ENCODE data around the gene BICC1. TPM values are rescaled to one million over a fixed set of nuclear protein-coding genes. Genes with fewer than 3 reads are reported as not detected.
"Not testable (repeated sequence)": the region's sequence is repeated elsewhere in the genome, so short reads cannot be mapped to it uniquely, and the experiment has no call there.

BICC1 gene
- total RNA-seq, 1 donor: 210 TPM

DNA sequence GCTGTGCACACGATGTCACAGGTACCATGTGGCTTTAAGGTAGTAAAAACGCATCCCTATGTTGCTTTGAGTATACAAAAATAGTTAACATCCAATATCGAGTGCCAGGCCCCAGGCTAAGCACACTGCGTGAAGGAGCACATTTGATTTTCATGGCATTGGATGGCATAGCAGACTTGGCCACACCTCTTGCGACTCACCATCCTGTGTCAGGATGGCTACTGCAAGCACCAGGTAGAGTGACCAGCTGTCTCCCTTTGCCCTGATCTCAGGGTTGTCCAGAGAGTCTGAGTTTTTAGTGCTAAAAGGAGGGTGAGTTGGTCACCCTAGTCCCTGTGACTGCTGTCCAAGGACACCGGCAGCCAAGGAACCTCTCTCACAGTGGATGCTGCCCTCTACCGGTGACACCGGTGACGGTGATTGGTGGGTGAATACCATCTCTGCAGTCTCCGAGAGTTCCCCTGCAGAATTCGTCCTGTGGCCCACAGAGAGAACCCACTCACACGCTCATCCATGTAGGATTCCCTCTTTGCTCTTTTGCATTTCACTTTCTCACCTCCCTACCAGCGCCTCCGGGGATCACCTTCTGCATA is 76.1 kb downstream of the BICC1 start:
- Histone ChIP-seq H3K36me3 (ENCODE audit: insufficient read depth, low read length) (peaks cover 12% of the 10 kb centered on the region), H2AFZ (ENCODE audit: low read length) (no peak overlapping the region), H3K4me3 (ENCODE audit: insufficient read depth, low read length) (no peak overlapping the region), H3K27ac (ENCODE audit: low read depth, low read length) (no peak overlapping the region), H3K79me2 (ENCODE audit: insufficient read depth, low read length) (peaks cover 83% of the 10 kb centered on the region), H3K4me1 (ENCODE audit: insufficient read depth, low read length) (peaks cover 23% of the 10 kb centered on the region), H3K9me3 (ENCODE audit: low read depth, low read length) (no peaks in the 10 kb centered on the region), H3K27me3 (ENCODE audit: insufficient read depth, low read length) (no peaks in the 10 kb centered on the region), H3K4me2 (ENCODE audit: insufficient read depth, low read length) (no peak overlapping the region), H4K20me1 (ENCODE audit: insufficient read depth, low read length) (peaks cover 51% of the 10 kb centered on the region)
- DNase-seq (ENCODE audit: insufficient read length, low spot score, missing footprints): no peak
- TF ChIP-seq, protein P1, sequence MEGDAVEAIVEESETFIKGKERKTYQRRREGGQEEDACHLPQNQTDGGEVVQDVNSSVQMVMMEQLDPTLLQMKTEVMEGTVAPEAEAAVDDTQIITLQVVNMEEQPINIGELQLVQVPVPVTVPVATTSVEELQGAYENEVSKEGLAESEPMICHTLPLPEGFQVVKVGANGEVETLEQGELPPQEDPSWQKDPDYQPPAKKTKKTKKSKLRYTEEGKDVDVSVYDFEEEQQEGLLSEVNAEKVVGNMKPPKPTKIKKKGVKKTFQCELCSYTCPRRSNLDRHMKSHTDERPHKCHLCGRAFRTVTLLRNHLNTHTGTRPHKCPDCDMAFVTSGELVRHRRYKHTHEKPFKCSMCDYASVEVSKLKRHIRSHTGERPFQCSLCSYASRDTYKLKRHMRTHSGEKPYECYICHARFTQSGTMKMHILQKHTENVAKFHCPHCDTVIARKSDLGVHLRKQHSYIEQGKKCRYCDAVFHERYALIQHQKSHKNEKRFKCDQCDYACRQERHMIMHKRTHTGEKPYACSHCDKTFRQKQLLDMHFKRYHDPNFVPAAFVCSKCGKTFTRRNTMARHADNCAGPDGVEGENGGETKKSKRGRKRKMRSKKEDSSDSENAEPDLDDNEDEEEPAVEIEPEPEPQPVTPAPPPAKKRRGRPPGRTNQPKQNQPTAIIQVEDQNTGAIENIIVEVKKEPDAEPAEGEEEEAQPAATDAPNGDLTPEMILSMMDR (IDR thresholded peaks at IDR 0.05; ENCODE audit: extremely low read depth, low read depth, low read length): peak; percentile 18

DNA sequence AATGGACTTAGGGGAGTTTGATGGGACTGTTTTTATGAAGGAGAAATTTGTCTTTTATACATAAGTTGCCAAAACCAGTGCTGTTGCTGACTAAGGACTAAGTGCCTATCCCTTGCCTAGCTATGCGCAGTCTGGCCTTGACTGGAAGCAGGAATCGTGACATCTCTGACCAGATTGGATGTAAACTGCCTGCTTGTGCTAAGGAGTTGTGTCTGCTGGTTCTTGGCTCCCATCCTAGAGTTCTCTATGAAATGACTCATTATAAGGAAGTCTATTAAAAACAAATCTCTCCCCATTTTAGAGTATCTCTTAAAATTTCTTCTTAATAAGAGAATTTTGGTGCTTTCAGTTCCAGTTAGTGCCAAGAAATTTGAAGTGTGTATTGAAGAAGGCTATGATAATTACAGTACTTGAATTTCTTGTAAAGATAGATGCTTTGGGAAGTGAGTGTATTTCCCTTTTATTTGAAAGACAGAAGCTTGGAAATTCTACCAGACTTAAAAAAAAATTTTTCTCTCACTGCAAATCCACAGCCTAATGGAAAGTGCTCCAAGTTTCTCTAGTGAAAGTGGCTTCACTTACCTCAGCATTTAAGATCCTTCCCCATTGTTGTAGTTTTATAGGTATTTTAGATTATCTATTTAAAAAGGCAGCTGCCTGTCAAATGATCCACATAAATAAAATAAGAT is 77.6 kb downstream of the BICC1 start:
- Histone ChIP-seq H3K4me2 (ENCODE audit: insufficient read depth, low read length) (peak overlapping the region; percentile 52), H3K4me1 (ENCODE audit: insufficient read depth, low read length) (peaks cover 23% of the 10 kb centered on the region), H3K4me3 (ENCODE audit: insufficient read depth, low read length) (no peak overlapping the region), H4K20me1 (ENCODE audit: insufficient read depth, low read length) (peaks cover 36% of the 10 kb centered on the region), H3K27ac (ENCODE audit: low read depth, low read length) (peak overlapping the region; percentile 55), H2AFZ (ENCODE audit: low read length) (no peak overlapping the region), H3K27me3 (ENCODE audit: insufficient read depth, low read length) (no peaks in the 10 kb centered on the region), H3K36me3 (ENCODE audit: insufficient read depth, low read length) (peaks cover 12% of the 10 kb centered on the region), H3K9me3 (ENCODE audit: low read depth, low read length) (no peaks in the 10 kb centered on the region), H3K79me2 (ENCODE audit: insufficient read depth, low read length) (peaks cover 68% of the 10 kb centered on the region)
- TF ChIP-seq, protein P1 (IDR thresholded peaks at IDR 0.05; ENCODE audit: extremely low read depth, low read depth, low read length): no peak
- DNase-seq (ENCODE audit: insufficient read length, low spot score, missing footprints): peak; percentile 94

DNA sequence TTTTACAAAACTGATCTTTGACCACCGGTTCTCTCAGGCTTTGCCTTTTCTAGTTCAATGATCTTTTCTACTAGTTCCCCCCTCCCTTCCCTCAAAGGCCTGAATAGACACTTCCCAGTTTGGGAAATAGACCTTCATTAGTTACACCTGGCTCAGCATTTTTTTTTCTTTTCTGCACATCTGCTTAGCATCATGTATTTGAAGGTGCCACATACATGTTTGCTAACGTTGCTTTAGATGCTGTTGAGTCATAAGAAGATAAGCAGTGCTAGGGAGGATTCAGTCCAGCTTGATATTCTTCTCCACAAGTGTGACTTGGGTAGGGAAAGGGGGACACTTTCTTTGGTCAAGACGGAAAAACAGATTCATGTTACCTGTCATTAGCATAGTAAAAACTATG is 78.3 kb downstream of the BICC1 start:
- peak overlapping the region; percentile 52 for H3K4me2 ChIP-seq (ENCODE audit: insufficient read depth, low read length)
- H3K9me3 ChIP-seq (ENCODE audit: low read depth, low read length): no peaks in the 10 kb centered on the region
- TF ChIP-seq, protein P1 (IDR thresholded peaks at IDR 0.05; ENCODE audit: extremely low read depth, low read depth, low read length): no peak
- peaks cover 12% of the 10 kb centered on the region for H3K36me3 ChIP-seq (ENCODE audit: insufficient read depth, low read length)
- H4K20me1 ChIP-seq (ENCODE audit: insufficient read depth, low read length): peaks cover 32% of the 10 kb centered on the region
- H3K4me1 ChIP-seq (ENCODE audit: insufficient read depth, low read length): peaks cover 23% of the 10 kb centered on the region
- no peak overlapping the region for H3K4me3 ChIP-seq (ENCODE audit: insufficient read depth, low read length)
- DNase-seq (ENCODE audit: insufficient read length, low spot score, missing footprints): no peak
- peaks cover 62% of the 10 kb centered on the region for H3K79me2 ChIP-seq (ENCODE audit: insufficient read depth, low read length)
- H3K27ac ChIP-seq (ENCODE audit: low read depth, low read length): peak overlapping the region; percentile 55
- H2AFZ ChIP-seq (ENCODE audit: low read length): no peak overlapping the region
- no peaks in the 10 kb centered on the region for H3K27me3 ChIP-seq (ENCODE audit: insufficient read depth, low read length)

DNA sequence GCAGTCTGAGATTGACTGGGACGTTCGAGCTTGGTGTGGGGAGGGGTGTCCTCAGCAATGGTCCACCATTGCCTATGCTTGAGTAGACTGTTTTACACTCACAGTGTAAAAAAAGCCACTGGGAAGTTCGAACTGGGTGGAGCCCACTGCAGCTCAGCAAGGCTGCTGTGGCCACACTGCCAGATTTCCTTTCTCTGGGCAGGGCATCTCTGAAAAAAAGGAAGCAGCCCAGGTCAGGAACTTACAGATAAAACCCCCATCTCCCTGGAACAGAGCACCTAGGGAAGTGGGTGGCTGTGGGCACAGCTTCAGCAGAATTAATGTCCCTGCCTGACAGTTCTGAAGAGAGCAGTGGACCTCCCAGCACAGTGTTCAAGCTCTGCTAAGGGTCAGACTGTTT is 80.3 kb downstream of the BICC1 start:
- DNase-seq (ENCODE audit: insufficient read length, low spot score, missing footprints): no peak
- Histone ChIP-seq H3K9me3 (ENCODE audit: low read depth, low read length) (no peaks in the 10 kb centered on the region), H4K20me1 (ENCODE audit: insufficient read depth, low read length) (peaks cover 17% of the 10 kb centered on the region), H3K4me1 (ENCODE audit: insufficient read depth, low read length) (peaks cover 23% of the 10 kb centered on the region), H2AFZ (ENCODE audit: low read length) (no peak overlapping the region), H3K27me3 (ENCODE audit: insufficient read depth, low read length) (no peaks in the 10 kb centered on the region), H3K4me3 (ENCODE audit: insufficient read depth, low read length) (no peak overlapping the region), H3K27ac (ENCODE audit: low read depth, low read length) (no peak overlapping the region), H3K79me2 (ENCODE audit: insufficient read depth, low read length) (peaks cover 41% of the 10 kb centered on the region), H3K4me2 (ENCODE audit: insufficient read depth, low read length) (no peak overlapping the region), H3K36me3 (ENCODE audit: insufficient read depth, low read length) (peaks cover 12% of the 10 kb centered on the region)
- TF ChIP-seq, protein P1 (IDR thresholded peaks at IDR 0.05; ENCODE audit: extremely low read depth, low read depth, low read length): no peak

DNA sequence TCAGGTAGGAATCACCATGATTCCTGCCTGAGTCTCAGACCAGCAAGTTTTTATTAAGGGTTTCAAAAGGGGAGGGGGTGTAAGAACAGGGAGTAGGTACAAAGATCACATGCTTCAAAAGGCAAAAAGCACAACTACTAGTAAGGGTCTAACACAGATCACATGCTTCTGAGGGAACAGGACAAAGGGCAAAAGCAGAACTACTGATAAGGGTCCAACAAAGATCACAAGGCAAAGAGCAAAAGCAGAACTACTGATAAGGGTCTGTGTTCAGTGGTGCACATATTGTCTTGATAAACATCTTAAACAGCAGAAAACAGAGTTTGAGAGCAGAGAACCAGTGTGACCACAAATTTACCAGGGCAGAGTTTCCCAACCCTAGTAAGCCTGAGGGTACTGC is 84.5 kb downstream of the BICC1 start:
- H3K9me3 ChIP-seq (ENCODE audit: low read depth, low read length); DNase-seq (ENCODE audit: insufficient read length, low spot score, missing footprints); H3K4me3 ChIP-seq (ENCODE audit: insufficient read depth, low read length); H3K27ac ChIP-seq (ENCODE audit: low read depth, low read length); H3K4me2 ChIP-seq (ENCODE audit: insufficient read depth, low read length); H3K4me1 ChIP-seq (ENCODE audit: insufficient read depth, low read length); H3K36me3 ChIP-seq (ENCODE audit: insufficient read depth, low read length); H2AFZ ChIP-seq (ENCODE audit: low read length); H3K27me3 ChIP-seq (ENCODE audit: insufficient read depth, low read length): not testable (repeated sequence)
- Histone ChIP-seq H4K20me1 (ENCODE audit: insufficient read depth, low read length) (peaks cover 13% of the 10 kb centered on the region), H3K79me2 (ENCODE audit: insufficient read depth, low read length) (peaks cover 27% of the 10 kb centered on the region)

Measured in osteoblast (primary cell).